IMR-90 (cell line): ENCODE data around the gene PDCD2L.

Experiments
- BHLHE40 ChIP-seq: fragments of 150-350 bp; IDR thresholded peaks from 2 replicates; pipeline ENCODE4 v1.6.1; 2016; ENCODE audit warnings: mild to moderate bottlenecking, low read depth, low read length
- CHD1 ChIP-seq: IDR thresholded peaks from 2 replicates; pipeline ENCODE4 v1.6.1; 2012; ENCODE audit warnings: low read depth, low read length, improper control_type of control experiment
- FOS ChIP-seq: fragments of 150-350 bp; IDR thresholded peaks from 2 replicates; pipeline ENCODE4 v1.6.1; 2016; ENCODE audit warnings: low read depth, low read length
- MAFK ChIP-seq: IDR thresholded peaks from 2 replicates; pipeline ENCODE4 v1.6.1; 2012; ENCODE audit warnings: low read depth, low read length, improper control_type of control experiment
- MAZ ChIP-seq: IDR thresholded peaks from 2 replicates; pipeline ENCODE4 v1.6.1; 2012; ENCODE audit warnings: low read depth, mild to moderate bottlenecking, low read length, improper control_type of control experiment, moderate library complexity, borderline replicate concordance
- MXI1 ChIP-seq: IDR thresholded peaks from 2 replicates; pipeline ENCODE4 v1.6.1; 2012; ENCODE audit warnings: low read depth, mild to moderate bottlenecking, low read length, moderate library complexity, borderline replicate concordance
- POLR2A ChIP-seq: IDR thresholded peaks from 2 replicates; pipeline ENCODE4 v1.6.1; 2012; ENCODE audit warnings: mild to moderate bottlenecking, low read depth, low read length
- RAD21 ChIP-seq: IDR thresholded peaks from 2 replicates; pipeline ENCODE4 v1.6.1; 2012; ENCODE audit warnings: low read length, improper control_type of control experiment
- RCOR1 ChIP-seq: IDR thresholded peaks from 2 replicates; pipeline ENCODE4 v1.6.1; 2012; ENCODE audit warnings: mild to moderate bottlenecking, low read length, improper control_type of control experiment; ENCODE audit not compliant: insufficient replicate concordance
- RFX5 ChIP-seq: IDR thresholded peaks from 2 replicates; pipeline ENCODE4 v1.8.0; 2012; ENCODE audit warnings: low read depth, mild to moderate bottlenecking, low read length, moderate library complexity
- SMC3 ChIP-seq: fragments of 150-350 bp; IDR thresholded peaks from 2 replicates; pipeline ENCODE4 v1.6.1; 2016; ENCODE audit warnings: low read depth, mild to moderate bottlenecking, antibody characterized with exemption, low read length, moderate library complexity
- TF ChIP-seq, protein P1 (sequence below): conservative IDR thresholded peaks from 2 replicates; pipeline ENCODE4 v1.5.1; 2012; ENCODE audit warnings: mild to moderate bottlenecking, low read depth, low read length, improper control_type of control experiment
- TF ChIP-seq, protein P2 (sequence below): fragments of 150-350 bp; IDR thresholded peaks from 2 replicates; pipeline ENCODE4 v1.6.1; 2017; ENCODE audit warnings: mild to moderate bottlenecking, antibody characterized with exemption, low read length, low read depth
- TF ChIP-seq, protein P3 (sequence below): fragments of 150-350 bp; IDR thresholded peaks from 2 replicates; pipeline ENCODE4 v1.6.1; 2016; ENCODE audit warnings: low read depth, mild to moderate bottlenecking, low read length, moderate library complexity, borderline replicate concordance

DNA sequence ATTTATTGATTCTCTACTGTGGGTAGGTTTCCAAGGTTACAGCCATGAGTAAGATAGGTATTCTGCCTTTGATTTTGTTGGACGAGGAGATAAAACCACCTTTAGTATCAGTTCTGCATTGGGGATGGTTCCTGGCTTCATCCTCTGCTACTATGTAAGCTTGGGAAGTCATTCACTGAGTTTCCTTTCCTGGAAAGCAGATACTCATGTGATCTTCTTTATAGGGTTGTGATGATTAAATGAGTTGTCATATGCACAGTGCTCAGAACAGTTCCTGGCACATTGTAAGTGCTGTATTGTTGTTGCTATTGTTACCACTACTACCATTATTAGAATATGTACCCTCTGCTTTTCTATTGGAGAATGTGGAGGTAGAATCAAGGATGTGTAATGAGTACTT, 64.2 kb downstream of the PDCD2L start:
- TF ChIP-seq, protein P1, sequence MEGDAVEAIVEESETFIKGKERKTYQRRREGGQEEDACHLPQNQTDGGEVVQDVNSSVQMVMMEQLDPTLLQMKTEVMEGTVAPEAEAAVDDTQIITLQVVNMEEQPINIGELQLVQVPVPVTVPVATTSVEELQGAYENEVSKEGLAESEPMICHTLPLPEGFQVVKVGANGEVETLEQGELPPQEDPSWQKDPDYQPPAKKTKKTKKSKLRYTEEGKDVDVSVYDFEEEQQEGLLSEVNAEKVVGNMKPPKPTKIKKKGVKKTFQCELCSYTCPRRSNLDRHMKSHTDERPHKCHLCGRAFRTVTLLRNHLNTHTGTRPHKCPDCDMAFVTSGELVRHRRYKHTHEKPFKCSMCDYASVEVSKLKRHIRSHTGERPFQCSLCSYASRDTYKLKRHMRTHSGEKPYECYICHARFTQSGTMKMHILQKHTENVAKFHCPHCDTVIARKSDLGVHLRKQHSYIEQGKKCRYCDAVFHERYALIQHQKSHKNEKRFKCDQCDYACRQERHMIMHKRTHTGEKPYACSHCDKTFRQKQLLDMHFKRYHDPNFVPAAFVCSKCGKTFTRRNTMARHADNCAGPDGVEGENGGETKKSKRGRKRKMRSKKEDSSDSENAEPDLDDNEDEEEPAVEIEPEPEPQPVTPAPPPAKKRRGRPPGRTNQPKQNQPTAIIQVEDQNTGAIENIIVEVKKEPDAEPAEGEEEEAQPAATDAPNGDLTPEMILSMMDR: no peak
- TF ChIP-seq RCOR1: no peak
- TF ChIP-seq POLR2A: no peak
- TF ChIP-seq, protein P2, sequence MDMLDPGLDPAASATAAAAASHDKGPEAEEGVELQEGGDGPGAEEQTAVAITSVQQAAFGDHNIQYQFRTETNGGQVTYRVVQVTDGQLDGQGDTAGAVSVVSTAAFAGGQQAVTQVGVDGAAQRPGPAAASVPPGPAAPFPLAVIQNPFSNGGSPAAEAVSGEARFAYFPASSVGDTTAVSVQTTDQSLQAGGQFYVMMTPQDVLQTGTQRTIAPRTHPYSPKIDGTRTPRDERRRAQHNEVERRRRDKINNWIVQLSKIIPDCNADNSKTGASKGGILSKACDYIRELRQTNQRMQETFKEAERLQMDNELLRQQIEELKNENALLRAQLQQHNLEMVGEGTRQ: no peak
- no peak for TF ChIP-seq MAFK
- TF ChIP-seq RAD21: no peak
- TF ChIP-seq MXI1: no peak
- TF ChIP-seq SMC3: no peak
- TF ChIP-seq MAZ: no peak
- TF ChIP-seq, protein P3, sequence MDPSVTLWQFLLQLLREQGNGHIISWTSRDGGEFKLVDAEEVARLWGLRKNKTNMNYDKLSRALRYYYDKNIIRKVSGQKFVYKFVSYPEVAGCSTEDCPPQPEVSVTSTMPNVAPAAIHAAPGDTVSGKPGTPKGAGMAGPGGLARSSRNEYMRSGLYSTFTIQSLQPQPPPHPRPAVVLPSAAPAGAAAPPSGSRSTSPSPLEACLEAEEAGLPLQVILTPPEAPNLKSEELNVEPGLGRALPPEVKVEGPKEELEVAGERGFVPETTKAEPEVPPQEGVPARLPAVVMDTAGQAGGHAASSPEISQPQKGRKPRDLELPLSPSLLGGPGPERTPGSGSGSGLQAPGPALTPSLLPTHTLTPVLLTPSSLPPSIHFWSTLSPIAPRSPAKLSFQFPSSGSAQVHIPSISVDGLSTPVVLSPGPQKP: no peak
- no peak for TF ChIP-seq RFX5
- TF ChIP-seq FOS: no peak
- TF ChIP-seq BHLHE40: no peak
- TF ChIP-seq CHD1: no peak
